HG03045 (cell line): Measurements from ENCODE around the gene KRTAP9-9.
"Not testable (repeated sequence)": the region's sequence is repeated elsewhere in the genome, so short reads cannot be mapped to it uniquely, and the experiment has no call there.

Experiments used
- ATAC-seq: cut with Tn5 transposase; IDR thresholded peaks from one replicate; pipeline ENCODE4 v1.9.1; 2021; ENCODE audit warnings: mild to moderate bottlenecking, moderate library complexity; ENCODE audit not compliant: unreplicated experiment

Gene KRTAP9-9

GRCh38 chr17:41255381-41256290, at the start of gene KRTAP9-9:
Gene KRTAP9-9, plus strand, starts transcription at chr17:41255384.
- ATAC-seq: not testable (repeated sequence)

GRCh38 chr17:41211845-41212466, 43.2 kb upstream of the KRTAP9-9 start:
- no peak for ATAC-seq

- no peak for ATAC-seq
Measured at GRCh38 chr17:41212524-41213169, 42.5 kb upstream of the KRTAP9-9 start.

- ATAC-seq: no peak
Measured at GRCh38 chr17:41215681-41216080, 39.5 kb upstream of the KRTAP9-9 start.

GRCh38 chr17:41223821-41224220, 31.4 kb upstream of the KRTAP9-9 start:
- ATAC-seq: no peak

- ATAC-seq: no peak
Measured at GRCh38 chr17:41226051-41226450, 29.1 kb upstream of the KRTAP9-9 start.

GRCh38 chr17:41226598-41227095, 28.5 kb upstream of the KRTAP9-9 start, which contains the start of gene KRTAP9-2:
Gene KRTAP9-2, plus strand, starts transcription at chr17:41226648. Its CDS starts 7 bp downstream, at chr17:41226655.
- not testable (repeated sequence) for ATAC-seq

GRCh38 chr17:41230094-41230493, 25.1 kb upstream of the KRTAP9-9 start:
- ATAC-seq: no peak

GRCh38 chr17:41231731-41232130, 23.5 kb upstream of the KRTAP9-9 start:
- ATAC-seq: no peak

- ATAC-seq: not testable (repeated sequence)
Measured at GRCh38 chr17:41232399-41233105, 22.6 kb upstream of the KRTAP9-9 start, which contains the start of gene KRTAP9-3. Gene KRTAP9-3, plus strand, starts transcription at chr17:41232449. Its CDS starts 53 bp downstream, at chr17:41232502.

- ATAC-seq: not testable (repeated sequence)
Measured at GRCh38 chr17:41237116-41237515, 18.1 kb upstream of the KRTAP9-9 start.

GRCh38 chr17:41237949-41238437, 17.2 kb upstream of the KRTAP9-9 start, which contains the start of gene KRTAP9-8:
Gene KRTAP9-8, plus strand, starts transcription at chr17:41237999. Its CDS starts 53 bp downstream, at chr17:41238052.
- ATAC-seq: not testable (repeated sequence)

- ATAC-seq: not testable (repeated sequence)
Measured at GRCh38 chr17:41246995-41247787, 8.0 kb upstream of the KRTAP9-9 start.

GRCh38 chr17:41249637-41250240, 5.4 kb upstream of the KRTAP9-9 start, which contains the start of gene KRTAP9-4:
Gene KRTAP9-4, plus strand, starts transcription at chr17:41249687. Its CDS starts 34 bp downstream, at chr17:41249721.
- ATAC-seq: not testable (repeated sequence)

- ATAC-seq: no peak
Measured at GRCh38 chr17:41251261-41251660, 3.9 kb upstream of the KRTAP9-9 start.

- no peak for ATAC-seq
Measured at GRCh38 chr17:41254861-41255260, 323 bp upstream of the KRTAP9-9 start.

GRCh38 chr17:41256291-41256685, 1.1 kb downstream of the KRTAP9-9 start:
- ATAC-seq: no peak

- ATAC-seq: no peak
Measured at GRCh38 chr17:41258406-41258805, 3.2 kb downstream of the KRTAP9-9 start.

- no peak for ATAC-seq
Measured at GRCh38 chr17:41263212-41263611, 8.0 kb downstream of the KRTAP9-9 start.
